NCI-H345 (cell line): ENCODE measurements around the gene SLIT3.
A peak's percentile ranks its signal among the peaks of the same experiment; 100 is the strongest.

Experiments used
- DNase-seq: peaks from one replicate; lab custom pipeline; 2025; lab: John Stamatoyannopoulos, UW

Gene SLIT3

DNA sequence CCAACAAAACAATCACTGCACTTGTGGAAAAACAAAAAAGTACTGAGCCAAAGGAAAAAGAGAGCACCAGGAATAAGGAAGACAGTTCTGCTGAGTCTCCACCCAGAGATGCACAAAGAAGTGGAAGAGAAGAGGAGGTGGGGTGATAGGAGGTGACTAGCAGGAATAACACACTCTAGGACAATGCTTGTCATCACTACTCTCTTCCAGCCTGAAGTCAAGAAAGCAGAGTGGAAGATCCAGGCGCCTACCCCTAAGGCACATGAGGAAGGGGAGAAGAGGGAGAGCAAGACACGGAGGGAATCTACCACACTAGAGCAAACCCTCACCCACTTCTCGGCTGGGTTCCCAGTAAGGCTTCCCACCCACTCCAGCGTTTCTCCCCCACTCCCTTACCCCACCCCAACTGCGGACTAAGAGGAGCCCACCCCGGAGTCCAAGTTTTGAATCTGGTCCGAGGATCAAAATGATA lies 1.7 kb downstream of the SLIT3 start:
- no peak for DNase-seq

DNA sequence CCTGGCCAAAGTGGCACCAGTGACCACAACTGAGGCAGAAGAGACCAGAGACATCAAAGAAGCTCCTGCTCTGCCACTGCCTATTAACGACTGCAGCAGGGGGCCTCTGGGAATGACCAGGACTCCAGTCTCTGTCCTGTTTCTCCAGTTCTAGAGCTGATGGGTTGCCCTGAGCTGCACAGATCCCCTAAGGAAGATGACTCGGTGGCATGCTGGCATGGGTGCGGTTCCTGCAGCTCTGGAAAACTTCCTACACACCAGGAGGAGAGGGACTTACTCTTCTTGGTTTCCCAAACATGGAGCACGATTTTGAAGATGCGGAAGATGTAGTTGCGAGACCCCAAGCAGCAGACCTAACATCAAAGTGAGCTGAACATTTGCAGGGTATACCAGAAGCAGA lies 2.7 kb downstream of the SLIT3 start:
- no peak for DNase-seq

DNA sequence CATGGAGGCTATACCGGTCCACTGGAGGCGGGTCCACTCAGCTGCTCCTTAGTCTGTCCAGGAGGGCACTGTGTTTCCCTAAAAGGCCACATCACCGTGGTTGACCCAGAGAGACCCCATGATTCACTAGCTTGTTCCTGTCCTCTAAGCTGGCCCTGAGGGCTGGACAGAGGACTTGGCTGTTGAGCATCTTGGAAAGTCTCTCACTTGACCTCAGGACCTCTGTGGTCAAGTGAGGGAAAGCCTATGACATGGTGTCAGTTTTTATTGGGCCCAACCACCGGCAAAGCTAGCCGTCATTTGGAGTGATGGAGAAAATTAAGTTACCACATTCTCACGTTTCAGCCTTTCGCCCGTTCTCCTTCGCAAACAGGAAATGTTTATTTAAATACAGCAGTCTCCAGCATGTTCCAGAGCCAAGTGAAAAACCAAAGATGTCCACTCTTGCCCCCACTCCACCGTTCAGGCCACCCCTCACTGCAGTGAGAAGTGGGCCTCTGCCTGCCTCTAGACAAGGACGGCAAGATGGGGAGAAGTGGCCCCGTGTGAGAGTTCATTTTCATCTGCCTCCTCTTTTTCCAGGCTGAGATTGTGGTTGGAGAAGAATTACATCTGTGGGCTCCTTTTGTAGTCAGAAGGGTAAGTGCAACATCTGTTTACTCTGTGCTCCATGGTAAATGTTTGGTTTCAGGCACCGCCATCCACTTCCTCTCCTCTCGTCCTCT lies 4.4 kb downstream of the SLIT3 start:
- peak; percentile 47 for DNase-seq

DNA sequence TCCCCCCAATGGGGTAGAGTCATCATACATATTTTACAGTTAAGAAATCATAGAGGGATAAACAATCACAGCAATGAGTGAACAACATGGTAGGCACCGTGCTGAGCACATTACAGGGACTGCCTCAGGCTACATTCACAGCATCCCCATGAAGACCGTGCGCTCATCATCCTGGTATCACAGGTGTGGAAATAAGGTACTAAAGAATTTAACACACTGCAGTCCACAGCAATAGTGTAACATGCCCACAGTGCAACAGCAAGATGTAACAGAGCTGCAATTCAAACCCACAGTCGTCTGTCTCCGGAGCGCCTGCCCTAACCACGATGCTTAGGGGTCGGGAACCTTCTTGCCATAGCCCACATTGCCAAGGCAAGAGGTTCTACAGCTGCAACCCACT lies 5.6 kb downstream of the SLIT3 start:
- no peak for DNase-seq

DNA sequence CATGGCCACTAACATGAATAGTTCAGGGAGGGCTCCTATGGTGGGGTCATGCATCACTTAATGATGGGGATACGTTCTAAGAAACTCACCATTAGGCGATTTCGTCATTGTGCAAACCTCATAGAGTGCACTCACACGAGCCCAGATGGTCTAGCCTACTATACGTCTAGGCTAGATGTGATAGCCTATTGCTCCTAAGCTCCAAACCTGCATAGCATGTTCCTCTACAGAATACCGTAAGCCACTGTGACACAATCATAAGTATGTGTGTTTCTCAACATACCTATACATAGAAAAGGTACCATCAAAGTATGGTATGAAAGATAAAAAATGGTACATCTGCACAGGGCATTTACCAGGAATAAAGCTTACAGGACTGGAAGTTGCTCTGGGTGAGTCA lies 6.3 kb downstream of the SLIT3 start:
- DNase-seq = no peak

DNA sequence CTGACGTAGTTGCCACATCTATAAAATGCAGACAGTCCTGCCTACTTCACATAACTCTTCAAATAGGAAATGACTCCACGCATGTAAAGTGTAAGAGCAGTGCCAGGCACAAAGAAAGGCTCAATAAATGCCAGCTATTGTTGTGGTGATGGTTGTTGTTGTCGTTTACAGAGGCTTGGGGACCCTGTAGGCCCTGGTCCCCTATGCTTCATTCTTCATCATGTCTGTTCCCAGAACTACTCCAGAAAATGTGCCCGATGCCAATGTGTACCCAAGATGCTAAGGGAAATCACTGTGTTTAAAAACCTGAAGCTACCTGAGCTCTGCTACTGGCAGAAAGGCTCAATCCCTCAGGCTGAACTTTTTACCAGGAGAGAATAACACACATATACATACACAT lies 9.1 kb downstream of the SLIT3 start:
- DNase-seq = no peak

DNA sequence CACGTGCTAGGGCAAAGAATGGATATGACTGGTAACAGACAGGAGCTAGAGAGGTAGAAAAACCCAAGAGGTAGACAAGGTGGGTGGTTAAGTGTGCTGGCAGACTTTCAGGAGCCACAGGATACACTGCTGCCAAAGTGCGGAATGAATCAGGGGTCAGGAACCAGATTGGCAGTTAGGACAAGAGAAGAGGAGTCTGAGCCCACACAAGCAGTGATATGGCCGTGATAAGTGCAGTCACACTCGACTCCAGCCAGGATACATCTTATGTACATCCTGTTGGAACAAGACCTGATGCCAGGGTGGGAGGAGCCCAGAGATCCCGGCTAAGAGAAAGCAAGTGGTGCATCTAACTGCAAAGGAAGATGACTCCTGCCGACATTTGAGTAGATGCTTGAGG lies 10.0 kb downstream of the SLIT3 start:
- no peak for DNase-seq

DNA sequence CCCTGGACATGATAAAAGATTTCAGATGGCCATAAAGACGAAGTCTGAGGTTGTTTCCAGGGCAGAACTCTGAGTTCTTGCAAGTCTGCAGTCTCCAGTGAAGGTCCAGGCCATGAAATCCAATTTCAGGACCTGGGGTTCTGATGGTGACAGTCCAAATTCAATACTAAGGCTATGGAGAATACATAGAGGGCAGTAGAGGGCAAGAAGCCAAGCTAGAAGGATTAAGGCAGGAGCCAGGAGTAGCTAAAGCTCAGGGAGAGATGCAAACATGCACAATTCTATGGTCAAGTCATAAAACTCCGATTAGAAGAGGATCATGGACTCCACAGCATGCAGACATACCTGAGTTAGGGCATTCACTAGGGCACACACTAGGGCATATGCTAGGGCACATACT lies 11.4 kb downstream of the SLIT3 start:
- DNase-seq = no peak

DNA sequence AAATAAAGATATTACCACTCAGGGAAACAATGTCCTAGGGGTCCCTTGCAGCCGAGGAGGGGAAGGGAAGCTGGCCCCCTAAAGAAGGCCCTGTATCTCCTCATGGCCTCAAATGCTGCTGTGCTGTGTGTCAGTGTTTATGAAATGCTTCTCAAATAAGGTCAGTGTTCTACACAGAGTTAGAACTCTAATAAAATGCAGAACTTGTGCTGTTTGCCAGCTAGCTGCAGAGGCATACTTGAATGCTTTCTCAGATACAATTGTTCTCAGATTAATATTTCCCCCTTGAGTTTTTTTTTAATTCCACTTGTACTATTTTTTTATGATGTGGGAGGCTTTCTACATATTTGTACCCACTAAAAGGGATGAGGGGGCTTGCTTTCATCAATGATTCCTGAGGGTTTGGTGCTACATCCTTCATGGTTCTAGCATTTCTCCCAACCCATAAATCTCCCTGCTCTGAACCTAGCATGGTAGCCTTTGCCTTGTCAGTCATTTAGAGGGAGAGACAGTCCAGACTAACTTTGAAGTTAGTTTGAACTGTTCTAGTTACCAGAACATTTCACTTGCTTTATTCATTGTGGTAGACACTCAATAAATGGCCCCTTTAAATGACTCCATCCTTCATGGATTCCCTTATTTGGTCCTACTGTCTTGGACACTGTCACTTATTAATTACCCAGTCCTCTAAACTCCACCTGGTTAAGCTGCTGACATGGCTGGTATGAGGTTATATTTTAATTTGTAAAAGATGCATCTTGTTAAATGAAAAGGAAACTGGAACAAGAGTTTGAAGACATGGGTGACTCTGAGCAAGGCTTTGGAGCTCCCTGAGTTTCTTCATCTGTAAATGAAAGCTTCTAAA lies 12.6 kb downstream of the SLIT3 start:
- no peak for DNase-seq

DNA sequence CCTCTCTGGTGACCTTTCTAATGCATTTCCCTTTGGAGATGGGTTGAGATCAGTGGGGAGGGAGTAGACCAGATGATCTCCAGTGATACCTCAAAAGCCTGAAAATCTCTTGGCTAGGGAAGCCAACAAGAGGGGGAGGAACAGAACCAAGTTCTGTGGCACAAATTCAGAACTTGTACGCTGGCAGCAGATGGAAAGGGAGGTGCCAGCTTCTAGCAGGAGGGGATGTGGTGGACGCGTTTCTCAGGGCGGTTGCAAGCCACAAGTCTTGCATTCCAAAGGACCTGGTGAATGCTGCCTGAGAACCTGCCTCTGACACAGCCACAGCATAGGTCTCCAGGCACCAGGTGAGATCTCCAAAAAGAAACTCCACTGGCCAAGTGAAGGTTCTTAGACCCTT lies 13.4 kb downstream of the SLIT3 start:
- no peak for DNase-seq

DNA sequence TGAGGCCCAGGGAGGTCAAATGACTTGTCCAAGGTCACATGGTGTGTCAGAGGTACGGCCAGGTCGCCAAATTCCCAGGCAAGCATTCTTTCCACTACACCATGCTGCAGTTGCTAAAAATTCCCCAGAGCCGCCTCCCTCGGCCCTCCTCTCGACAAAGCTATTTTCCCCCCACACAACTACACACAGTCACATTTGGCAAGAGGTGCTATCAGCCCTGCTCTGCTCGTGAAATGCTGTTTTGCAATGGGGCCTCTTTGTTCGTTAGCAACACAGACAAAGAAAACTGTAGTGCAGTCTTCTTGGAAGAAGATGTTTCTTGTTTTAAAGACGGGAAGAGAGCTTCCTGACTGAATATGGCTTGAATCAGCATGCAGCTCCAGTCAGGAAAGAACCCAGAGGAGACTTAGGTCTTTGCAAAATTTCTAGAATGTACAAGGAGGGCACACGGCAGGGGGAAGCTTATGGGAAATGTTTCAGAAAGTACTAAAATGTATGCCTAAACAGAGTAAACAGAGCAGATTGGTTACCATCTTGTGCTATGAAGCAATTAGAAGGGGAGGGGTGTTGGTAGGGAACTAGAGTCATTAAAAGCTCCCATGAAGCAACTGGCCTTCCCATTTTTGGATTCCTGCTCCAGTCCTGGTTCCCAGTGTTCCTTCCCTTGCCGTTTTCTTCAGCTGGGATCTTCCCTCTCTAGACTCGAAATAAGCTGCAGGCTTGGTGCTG lies 14.2 kb downstream of the SLIT3 start:
- no peak for DNase-seq

DNA sequence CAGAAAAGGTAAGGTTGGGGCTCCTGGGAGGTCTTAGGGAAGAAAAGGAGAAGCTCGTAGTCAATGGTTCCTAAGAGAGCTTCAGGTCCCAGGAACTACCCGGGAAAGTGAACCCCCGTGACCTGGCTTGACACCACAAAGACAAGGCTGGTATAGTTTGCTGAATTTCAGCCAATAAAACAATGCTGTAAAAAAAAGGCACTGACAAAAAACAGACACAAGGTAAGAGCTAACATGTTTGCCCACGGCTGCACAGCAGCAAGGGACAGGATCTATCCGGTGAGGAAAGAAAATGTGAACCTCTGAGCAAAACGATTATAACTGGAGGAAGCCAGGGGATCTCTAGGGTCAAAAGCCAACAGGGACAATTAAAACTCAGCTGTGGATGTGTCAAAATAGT lies 17.1 kb downstream of the SLIT3 start:
- DNase-seq = no peak

DNA sequence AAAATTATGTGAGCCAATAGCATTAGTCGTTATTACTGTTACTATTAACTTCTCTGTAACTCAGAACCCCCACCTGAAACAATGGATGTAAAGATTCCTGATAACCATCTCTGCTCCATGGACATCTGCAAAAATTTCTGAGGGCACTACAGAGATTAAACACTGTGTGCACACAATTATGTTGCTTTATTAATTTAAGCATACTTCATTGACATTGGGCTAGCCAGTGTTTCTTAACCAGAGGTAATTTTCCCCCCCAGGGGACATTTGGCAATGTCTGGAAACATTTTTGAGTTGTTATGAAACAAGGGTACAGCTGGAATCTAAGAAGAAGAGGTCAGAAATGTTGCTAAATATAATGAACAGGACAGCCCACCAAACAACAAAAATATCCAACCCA lies 19.3 kb downstream of the SLIT3 start:
- DNase-seq = no peak

DNA sequence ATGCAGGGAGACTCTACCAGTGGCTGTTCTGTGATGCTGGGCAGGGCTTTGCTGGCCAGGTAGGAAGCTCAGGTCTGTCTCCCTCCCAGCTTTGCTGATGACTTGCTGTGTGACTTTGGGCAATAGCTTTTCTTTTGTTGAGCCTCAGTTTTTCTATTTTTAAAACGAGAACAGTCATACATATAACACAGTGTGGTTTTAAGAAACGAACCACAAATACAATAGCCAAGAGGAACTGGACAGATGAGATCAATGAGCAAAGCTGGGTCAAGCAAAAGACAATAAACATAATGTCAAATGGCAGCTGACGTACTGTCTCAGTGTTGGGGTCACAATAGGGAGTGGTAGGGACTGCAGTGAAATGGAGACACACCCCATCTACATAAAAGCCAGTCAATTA lies 20.2 kb downstream of the SLIT3 start:
- no peak for DNase-seq

DNA sequence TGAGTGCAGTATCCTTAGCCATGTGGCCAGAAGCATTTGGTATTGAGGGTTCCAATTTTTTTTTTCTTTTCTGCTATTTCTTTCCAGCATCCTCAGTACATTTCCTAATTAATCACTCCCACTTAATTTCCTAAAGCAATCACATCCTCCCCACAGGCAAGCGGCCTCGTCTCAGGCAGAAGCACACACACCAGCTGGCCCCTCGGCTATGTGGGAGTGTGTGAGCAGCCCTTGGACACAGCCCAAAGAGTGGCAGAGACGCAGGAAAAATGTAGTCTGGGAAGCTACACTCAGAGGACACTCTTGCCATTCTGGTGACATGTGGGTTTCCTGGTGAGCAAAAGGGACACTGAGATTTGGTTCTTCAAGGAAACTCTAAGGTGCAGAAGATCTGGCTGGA lies 20.7 kb downstream of the SLIT3 start:
- DNase-seq = no peak

DNA sequence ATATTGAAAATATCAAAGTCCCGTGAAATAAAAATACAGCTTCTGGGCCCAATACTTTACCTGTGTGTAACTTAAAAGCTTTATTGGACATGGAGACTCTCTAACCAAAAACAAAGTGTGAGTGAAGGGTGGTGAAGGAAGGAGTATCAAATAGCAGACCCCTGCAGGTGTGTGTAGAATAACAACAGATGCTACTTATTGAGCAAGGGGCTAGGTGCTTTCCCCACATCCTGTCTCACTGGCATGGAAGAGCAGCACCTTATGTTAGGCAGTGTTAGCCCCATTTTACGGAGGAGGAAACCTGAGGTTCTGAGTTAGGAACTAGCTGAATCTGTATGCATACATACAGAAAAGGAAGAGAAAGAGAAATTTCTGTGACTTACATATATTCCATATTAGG lies 21.8 kb downstream of the SLIT3 start:
- no peak for DNase-seq

DNA sequence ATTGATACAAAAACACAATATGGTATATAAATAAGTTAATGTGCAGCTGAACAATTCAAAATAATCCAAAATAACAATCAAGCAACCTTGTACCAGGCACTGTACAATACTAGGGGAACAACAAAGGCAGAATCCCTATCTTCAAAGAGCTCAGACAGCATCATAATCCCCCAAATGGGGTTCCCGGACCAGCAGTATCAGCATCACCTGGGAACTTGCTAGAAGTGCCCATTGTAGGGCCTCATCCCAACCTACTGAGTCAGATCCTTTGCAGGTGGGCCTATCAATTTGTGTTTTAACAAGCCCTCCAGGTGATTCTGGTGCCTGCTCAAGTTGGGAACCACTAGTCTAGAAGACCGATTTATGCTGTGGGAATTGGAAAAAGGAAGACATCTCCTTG lies 27.1 kb downstream of the SLIT3 start:
- no peak for DNase-seq

DNA sequence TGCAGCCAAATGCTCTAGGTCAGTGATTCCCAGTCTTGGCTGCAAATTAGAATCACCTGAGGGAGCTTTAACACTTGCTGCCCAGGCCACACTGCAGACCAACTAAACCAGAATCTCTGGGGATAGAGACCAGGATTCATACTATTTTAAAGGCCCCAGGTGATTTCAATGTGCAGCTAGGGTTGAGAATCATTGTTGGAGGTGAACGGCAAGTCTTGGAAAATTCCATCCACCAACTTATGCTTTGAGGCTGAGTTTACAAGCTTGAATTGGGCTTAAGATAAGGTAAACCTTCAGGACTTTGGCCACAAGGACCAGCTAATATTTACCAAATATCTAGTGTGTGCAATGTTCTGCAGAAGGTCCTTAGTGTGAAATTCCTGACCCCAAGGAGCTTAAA lies 27.5 kb downstream of the SLIT3 start:
- DNase-seq = no peak

DNA sequence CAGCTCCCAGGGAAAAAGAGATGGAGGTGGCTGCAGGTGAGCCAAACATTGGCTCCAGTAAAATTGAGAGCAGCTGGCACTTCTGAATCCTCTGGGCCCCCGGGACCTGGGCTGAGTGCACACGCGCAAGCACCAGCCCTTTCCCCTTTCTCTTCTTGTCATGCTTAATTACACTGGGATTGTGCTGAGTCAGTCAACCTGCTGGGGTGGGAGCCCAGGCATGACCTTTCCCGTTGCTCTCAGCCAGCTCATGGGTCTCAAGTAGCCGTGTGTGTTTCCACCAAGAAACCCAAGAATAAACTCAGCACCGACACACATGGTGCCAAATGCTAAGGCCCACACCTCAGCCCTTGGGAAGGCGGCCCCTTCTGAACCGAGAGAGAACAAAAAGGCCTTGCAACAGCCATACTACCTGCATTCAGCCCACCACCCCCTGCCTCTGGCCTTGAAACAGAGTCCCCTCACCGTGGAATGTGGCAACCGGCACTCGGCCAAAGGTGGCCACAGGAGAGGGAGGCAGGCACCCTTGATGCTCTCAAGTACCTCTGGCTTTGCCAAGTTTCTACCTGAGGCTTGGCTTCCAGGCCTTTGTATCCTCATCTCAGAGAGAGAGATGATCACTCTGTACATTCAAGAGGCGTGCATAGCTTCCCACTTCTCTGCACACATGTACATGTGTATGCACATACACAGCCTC lies 28.1 kb downstream of the SLIT3 start:
- peak; percentile 69 for DNase-seq

DNA sequence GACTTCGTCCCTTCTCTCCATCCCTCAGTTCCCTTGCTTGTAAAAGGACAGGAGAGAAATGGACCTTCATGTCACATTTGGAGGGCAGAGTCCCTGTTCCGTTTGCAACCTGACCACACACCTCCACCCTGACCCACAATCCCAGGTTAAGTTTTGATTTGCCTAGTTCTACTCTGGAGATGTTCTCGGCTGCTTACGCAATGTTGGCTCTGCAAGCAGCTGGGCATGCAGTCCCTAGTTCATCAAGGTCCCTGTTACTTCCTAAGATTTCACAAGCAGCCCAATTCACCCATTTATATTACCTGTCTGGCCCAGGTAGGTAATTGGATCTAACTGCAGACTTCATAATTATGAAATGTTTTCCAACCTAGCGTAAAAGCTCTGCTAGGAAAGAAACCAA lies 28.8 kb downstream of the SLIT3 start:
- no peak for DNase-seq

DNA sequence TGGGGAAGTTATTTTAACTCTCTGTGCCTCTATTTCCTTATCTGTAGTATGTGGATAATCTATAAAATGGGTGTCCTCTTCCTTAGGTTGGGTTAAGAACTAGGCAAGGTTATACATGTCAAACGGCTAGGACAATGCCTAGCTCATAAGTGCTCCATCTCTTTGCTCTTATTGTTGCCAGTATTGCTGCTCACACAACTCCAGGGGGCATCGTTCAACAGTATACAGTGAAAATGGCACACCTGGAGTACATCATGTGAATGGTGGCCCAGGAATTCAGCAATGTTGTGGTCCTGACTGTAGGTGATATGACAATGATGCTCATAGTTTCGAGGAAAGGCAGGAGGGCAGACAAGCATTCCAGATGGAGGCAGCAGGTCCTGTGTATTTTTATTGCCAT lies 30.1 kb downstream of the SLIT3 start:
- peak; percentile 19 for DNase-seq

DNA sequence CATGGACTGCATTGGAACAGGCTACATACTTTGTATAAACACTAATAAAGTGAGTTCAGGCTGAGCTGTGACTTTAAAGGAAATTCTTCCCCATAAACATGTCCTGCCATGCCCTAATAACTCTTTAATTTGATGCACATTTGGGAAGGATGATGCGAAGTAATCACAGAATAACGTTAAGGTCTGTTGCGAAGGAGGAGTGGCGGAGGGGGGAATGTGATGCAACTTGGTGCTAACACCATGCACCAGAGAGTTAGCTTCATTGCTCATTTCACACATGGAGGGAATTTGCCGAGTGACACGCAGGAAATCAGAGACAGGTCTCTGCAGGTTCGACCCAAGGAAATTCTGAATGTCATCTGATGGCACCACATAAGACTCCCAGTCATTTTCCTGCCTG lies 32.9 kb downstream of the SLIT3 start:
- DNase-seq = no peak
